Panc1 (cell line): ENCODE data around the gene GALNTL6. TPM values are rescaled to one million over a fixed set of nuclear protein-coding genes. Genes with fewer than 3 reads are reported as not detected.

Source experiments
- ATAC-seq: fragments of 200-7000 bp; cut with Tn5 transposase; 2 replicates; pipeline ENCODE4 v1.9.1; 2020; ENCODE audit warnings: mild to moderate bottlenecking, moderate library complexity
- BruUV-seq: library from RNA; stranded (reverse); fragments of 400-500 nt; replicated peaks from 2 replicates; lab custom pipeline; 2021; lab: Mats Ljungman, UMichigan
- CTCF ChIA-PET: fragments of 300-600 bp; sonication (Branson Sonifier 250); formaldehyde crosslinking; loops from one replicate; lab custom pipeline; 2022; ENCODE audit warnings: antibody characterized with exemption; lab: Charles Lee
- POLR2A ChIA-PET: fragments of 300-600 bp; sonication (Branson Sonifier 250); formaldehyde crosslinking; loops from one replicate; lab custom pipeline; 2022; ENCODE audit warnings: antibody characterized with exemption; lab: Charles Lee
- DNase-seq: peaks from one replicate; pipeline ENCODE4 v3.0.0-alpha.2; 2010; ENCODE audit warnings: low read depth, low spot score
- H3K27ac ChIP-seq: 2 replicates; pipeline ENCODE4 v1.5.1; 2011; ENCODE audit warnings: mild to moderate bottlenecking, low read length, inconsistent platforms
- H3K27me3 ChIP-seq: fragments of 200-500 bp; sonication (Bioruptor generic); 2 replicates; pipeline ENCODE4 v1.6.0; 2014; ENCODE audit warnings: low read length, inconsistent platforms; ENCODE audit not compliant: control insufficient read depth, insufficient read depth
- H3K36me3 ChIP-seq: fragments of 200-500 bp; sonication (Bioruptor generic); 2 replicates; pipeline ENCODE4 v1.5.1; 2014; ENCODE audit warnings: inconsistent platforms, mild to moderate bottlenecking, low read length, moderate library complexity; ENCODE audit not compliant: control insufficient read depth, insufficient read depth
- H3K4me1 ChIP-seq: 2 replicates; pipeline ENCODE4 v1.5.1; 2011; ENCODE audit warnings: inconsistent platforms, mild to moderate bottlenecking, low read length, moderate library complexity; ENCODE audit not compliant: control insufficient read depth, insufficient read depth
- H3K4me3 ChIP-seq, 2 experiments: 2 replicates each; pipeline ENCODE4 v1.5.1; 2011 to 2012; ENCODE audit warnings: low read depth in 2 of 2, low read length in 2 of 2, mild to moderate bottlenecking in 2 of 2, inconsistent platforms in 1 of 2, moderate library complexity in 1 of 2
- H3K9me3 ChIP-seq: fragments of 200-500 bp; sonication (Bioruptor generic); 2 replicates; pipeline ENCODE4 v1.5.1; 2014; ENCODE audit warnings: low read depth, mild to moderate bottlenecking, inconsistent platforms, low read length, moderate library complexity; ENCODE audit not compliant: control insufficient read depth, insufficient read depth
- CTCF ChIP-seq: fragments of 450-650 bp; IDR thresholded peaks from 2 replicates; pipeline ENCODE4 v1.5.1; 2017; ENCODE audit warnings: mild to moderate bottlenecking
- POLR2AphosphoS5 ChIP-seq: IDR thresholded peaks from 2 replicates; pipeline ENCODE4 v1.6.1; 2012; ENCODE audit warnings: mild to moderate bottlenecking, low read depth, low read length, moderate library complexity
- REST ChIP-seq, 2 experiments: IDR thresholded peaks; 2 replicates each; pipeline ENCODE4 v1.6.1; 2011 to 2012; ENCODE audit warnings: low read depth in 2 of 2, control low read depth in 1 of 2, low read length in 1 of 2, mild to moderate bottlenecking in 1 of 2, moderate library complexity in 1 of 2; ENCODE audit not compliant: insufficient read depth in 1 of 2
- SIN3A ChIP-seq: IDR thresholded peaks from 2 replicates; pipeline ENCODE4 v1.6.1; 2012; ENCODE audit warnings: low read depth, mild to moderate bottlenecking, low read length, moderate library complexity, borderline replicate concordance; ENCODE audit not compliant: insufficient read depth
- TCF7L2 ChIP-seq: IDR thresholded peaks from 2 replicates; pipeline ENCODE4 v1.6.1; 2011; ENCODE audit warnings: mild to moderate bottlenecking, low read depth, low read length, inconsistent platforms
- in situ Hi-C: cut with HindIII; loops from 2 replicates; pipeline ENCODE4 v1.10.0; 2016; ENCODE audit warnings: low sequenced_read_pairs, low pct_unique_long_range_greater_than_20kb
- intact Hi-C: fragments of 100-400 bp; cut with micrococcal nuclease; formaldehyde crosslinking; loops from one replicate; pipeline ENCODE4 v1.10.0; 2022; ENCODE audit not compliant: unreplicated experiment
- total RNA-seq: library from RNA; stranded (reverse); gene quantifications from one replicate; pipeline ENCODE4 v1.2.1, GENCODE V29; 2021; ENCODE audit not compliant: unreplicated experiment

The GALNTL6 gene
- total RNA-seq, 1 experiment from 2014 or later, result not detected

- ATAC-seq, result no peak
- BruUV-seq, result no TSS peak
- Histone ChIP-seq H3K27ac (no peak overlapping the region), H3K36me3 (no peaks in the 10 kb centered on the region), H3K4me1 (no peaks in the 10 kb centered on the region), H3K9me3 (no peaks in the 10 kb centered on the region), H3K27me3 (no peaks in the 10 kb centered on the region), H3K4me3 (no peak overlapping the region)
- CTCF ChIA-PET, result no interaction called here
- DNase-seq, result no peak
- in situ Hi-C loops, result no loop called here
- intact Hi-C loops, result no loop called here
- POLR2A ChIA-PET, result no interaction called here
- TF ChIP-seq POLR2AphosphoS5 (no peak), CTCF (no peak), REST (IDR thresholded peaks at IDR 0.05; ENCODE audit: insufficient read depth in 1 of 2, low read depth in 2 of 2, low read length in 1 of 2) (no peak), SIN3A (no peak), TCF7L2 (no peak)
These were observed 938.3 kb downstream of the GALNTL6 start for GRCh38 chr4:172751550-172751949.

GRCh38 chr4:172758586-172759340, 945.6 kb downstream of the GALNTL6 start:
- POLR2A ChIA-PET, result no interaction called here
- CTCF ChIA-PET, result no interaction called here
- H3K4me3 ChIP-seq, result no peak overlapping the region
- ATAC-seq (no peak), DNase-seq (peak; percentile 28)
- in situ Hi-C loops (no loop called here), intact Hi-C loops (no loop called here)
- H3K9me3 ChIP-seq, result no peaks in the 10 kb centered on the region
- H3K27me3 ChIP-seq, result no peaks in the 10 kb centered on the region
- no peaks in the 10 kb centered on the region for H3K36me3 ChIP-seq
- no peak for TF ChIP-seq CTCF
- H3K27ac ChIP-seq, result no peak overlapping the region
- no peaks in the 10 kb centered on the region for H3K4me1 ChIP-seq
- BruUV-seq, result no TSS peak
